ENCODE measurements around the gene HEYL.

DNA sequence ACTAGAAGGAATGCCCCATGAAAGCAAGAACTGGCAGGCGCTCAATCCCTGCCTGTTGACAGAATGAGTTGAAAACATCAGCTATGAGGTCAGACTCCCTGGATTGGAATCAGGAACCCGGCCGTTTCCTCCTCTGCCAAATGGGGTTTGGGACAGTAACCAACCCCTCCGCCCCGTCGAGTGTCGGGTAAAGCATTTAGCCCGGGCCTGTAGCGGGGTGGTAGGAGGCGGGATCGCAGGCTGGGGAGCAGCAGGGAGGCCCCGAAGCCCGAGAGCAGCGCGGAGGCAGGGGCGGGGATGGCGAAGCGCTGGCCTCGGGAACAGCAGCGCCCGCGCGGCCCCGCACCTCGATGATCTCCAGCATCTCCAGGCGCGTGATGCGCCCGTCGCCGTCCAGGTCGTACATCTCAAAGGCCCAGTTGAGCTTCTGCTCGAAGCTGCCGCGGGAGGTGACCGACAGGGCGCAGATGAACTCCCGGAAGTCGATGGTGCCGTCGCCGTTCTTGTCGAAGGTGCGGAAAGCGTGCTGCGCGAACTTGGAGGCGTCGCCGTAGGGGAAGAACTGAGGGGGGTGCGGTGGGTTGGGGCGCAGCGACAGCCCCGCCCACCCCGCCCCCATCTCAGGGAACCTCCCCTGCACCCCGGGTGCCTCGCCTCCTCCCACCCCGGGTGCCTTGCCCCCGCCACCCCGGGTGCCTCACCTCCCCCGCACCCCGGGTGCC, 44.3 kb upstream of the HEYL start:
- no peak for TF ChIP-seq YY1 (IDR thresholded peaks at IDR 0.05; ENCODE audit: insufficient read depth, insufficient read length)
- TF ChIP-seq ZNF274 (IDR thresholded peaks at IDR 0.05; ENCODE audit: low read depth, low read length): no peak
